NCI-H2081 (cell line): ENCODE results near the gene C1orf210.

Source experiments
- DNase-seq, 2 experiments: peaks; one replicate each; lab custom pipeline; 2025; lab: John Stamatoyannopoulos, UW

C1orf210 gene

GRCh38 chr1:43293896-43294760, 8.7 kb upstream of the C1orf210 start:
- no peak for DNase-seq

DNA sequence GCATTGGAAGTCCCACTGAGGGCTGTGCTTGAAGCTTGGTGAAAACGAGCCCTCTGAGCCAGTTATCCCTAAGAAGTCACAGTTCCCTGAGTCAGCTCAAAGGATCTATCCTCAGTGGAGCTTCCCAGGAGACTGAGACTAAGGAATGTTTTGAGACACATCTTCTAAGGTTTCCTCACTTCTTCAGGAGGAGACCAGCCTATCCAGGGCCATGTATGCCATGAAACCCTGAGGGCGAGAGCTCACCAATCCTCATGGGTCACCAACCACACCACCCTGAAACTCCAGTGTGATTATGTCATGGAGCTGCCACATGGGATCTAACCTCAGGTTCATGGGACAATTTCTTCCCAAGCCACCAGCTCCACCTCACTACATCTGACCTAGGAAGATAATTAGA, 7.8 kb upstream of the C1orf210 start:
- no peak for DNase-seq

DNA sequence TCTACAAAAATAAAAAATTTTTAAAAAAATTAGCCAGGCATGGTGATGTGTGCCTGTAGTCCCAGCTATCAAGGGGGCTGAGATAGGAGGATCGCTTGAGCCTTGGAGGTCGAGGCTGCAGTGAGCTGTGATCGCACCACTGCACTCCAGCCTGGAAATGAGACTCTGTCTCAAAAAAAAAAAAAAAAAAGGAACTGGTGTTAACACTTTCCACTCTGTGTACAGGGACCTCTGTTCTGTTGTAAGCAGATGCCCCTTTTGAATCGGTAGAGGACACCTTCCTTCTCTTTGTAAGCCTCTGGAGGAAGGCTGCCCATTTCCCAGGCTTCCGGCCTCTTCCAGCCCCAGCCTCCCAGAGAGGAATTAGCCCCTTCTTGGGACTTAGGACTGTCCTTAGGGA, 7.3 kb upstream of the C1orf210 start:
- no peak for DNase-seq

- DNase-seq, result no peak
Observed at GRCh38 chr1:43292216-43292615, 6.8 kb upstream of the C1orf210 start.

- DNase-seq, result no peak
Observed at GRCh38 chr1:43288785-43289706, 3.7 kb upstream of the C1orf210 start.

DNA sequence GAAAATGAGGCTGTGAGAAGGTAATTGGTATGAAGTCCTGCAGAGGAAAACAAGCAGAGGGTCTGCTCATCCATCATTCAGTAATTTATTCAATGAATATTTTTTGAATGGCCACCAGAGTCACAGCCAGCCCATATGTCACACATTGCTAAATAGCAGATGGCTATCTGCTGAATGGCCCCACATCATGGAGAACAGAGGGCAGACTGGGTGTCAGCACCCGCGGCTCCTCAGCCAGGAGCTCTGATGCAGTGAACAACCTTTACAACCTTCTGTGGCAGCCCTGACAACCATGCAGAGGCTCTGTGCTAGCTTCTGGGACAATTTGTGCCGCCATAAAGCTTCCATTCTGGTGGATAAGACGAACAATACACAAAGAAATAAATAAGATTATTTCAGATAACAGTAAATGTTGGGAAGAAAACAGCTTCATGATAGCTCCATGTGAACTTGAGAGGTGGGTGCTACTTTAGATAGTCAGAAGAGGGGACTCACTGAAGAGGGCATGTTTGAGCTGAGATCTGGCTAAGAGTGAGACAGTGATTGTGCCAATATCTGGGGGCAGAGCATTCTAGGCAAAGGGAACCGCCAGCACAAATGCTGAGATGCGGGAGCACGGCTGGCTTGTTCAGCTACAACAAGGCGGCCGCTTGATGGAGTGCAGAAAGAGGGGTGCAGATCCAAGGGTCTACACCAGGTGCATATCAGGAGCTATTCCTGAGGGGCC, 2.8 kb upstream of the C1orf210 start:
- no peak for DNase-seq

GRCh38 chr1:43286533-43286932, 1.2 kb upstream of the C1orf210 start:
- no peak for DNase-seq

- no peak for DNase-seq
Observed at GRCh38 chr1:43286115-43286514, 734 bp upstream of the C1orf210 start.

- no peak for DNase-seq
Observed at GRCh38 chr1:43284546-43285110, 753 bp downstream of the C1orf210 start.

- DNase-seq, result no peak
Observed at GRCh38 chr1:43284065-43284464, 1.3 kb downstream of the C1orf210 start.

DNA sequence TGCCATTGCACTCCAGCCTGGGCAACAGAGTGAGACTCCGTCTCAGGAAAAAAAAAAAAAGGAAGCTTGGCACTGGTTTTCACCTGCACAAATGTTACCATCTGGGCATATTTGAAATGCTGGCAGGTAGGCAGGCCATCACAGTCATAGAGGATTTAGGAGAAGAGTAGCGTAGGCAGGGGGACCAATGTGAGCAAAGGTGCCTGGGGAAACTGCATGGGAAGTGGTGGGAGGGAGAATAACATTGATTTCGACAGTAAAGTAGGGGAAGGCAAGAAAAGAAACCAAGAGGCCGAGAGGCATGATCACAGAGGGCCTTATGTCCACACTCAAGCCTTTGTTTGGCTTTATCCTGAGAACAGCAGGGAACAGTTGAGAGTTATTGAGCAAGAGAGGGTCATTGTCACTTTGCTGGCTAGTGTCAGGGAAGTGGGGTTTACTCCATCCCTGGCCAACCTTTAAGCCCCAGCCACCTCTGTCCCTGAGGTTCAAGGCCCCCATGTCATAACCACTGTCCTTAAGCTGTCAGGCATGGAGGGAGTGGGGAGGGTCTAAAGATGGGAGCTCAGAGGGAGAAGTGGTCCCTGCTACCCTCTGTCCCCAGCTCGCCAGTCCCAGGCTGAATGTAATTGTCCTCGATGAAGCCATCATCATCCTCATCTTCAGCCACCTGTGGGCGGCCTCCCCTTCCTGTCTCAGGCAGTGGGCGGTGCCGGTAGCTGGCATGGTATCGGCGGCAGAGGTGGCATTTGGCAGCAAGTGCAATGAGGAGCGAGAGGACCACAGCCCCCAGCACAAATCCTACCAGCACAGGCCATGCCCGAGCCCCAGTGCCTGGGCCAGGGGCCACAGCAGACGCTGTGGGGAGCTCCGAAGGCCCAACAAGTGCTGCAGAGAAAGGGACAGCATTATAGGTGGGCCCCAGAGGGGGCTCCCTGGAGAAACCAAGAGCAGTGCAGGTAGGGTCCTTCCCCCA, 2.9 kb downstream of the C1orf210 start:
- no peak for DNase-seq

DNA sequence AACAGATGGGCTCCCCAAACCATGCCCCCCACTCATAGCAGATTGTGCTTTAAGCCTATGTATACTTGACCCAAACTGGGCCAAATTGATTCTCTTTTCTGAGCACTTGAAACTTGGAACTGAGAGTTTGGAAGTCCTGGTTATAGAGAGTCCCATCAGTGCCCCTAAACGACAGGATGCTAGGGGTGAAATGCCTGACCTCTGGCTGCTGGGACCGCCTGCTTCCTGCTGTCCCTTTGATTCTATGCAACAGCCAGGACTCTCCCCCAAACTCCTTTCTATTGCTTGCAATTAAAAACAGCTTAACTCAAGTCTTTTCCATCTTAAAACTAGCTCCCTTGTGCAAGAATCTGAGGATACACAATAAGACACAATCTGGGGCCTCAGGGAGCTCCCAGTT, 4.7 kb downstream of the C1orf210 start:
- no peak for DNase-seq

DNA sequence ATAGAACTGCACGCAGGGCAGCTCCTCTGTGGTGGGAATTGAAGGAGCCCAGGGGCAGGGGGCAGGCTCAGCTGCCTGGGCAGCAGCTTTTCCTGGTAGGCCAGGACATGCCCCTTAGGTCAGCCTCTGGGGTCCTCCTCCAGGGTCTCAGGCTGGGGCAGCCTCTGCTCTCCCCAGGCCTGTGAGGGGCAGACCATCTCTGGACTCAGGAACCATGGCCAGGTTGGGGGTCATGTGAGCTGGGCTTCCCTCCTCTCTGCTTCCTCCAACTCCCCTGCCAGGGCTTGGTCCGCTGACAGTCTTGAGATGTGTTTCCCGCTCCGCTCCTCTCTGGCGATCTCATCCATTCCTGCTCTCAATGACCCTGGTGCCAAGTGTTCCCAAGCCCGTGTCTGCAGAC, 5.7 kb downstream of the C1orf210 start:
- no peak for DNase-seq

DNA sequence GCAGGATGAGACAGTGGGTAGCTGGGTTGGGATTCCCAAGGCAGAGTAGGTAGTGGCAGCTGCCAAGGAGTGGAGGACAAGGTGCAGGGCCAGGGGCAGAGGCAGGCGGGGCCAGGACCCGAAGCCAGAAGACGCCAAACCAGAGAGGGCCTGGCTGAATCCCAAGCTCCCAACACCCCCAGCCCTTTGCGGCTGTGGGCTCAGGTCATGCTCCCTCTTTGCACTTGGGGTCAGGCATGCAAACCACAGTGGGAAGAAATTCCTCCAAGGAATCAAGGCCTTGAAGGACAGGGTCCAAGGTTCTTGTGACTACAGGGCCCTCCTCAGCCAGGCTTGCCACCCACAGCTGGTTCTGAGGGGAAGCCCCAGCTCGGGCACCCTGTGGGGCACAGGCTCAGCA, 6.2 kb downstream of the C1orf210 start:
- no peak for DNase-seq

GRCh38 chr1:43277116-43277876, 8.1 kb downstream of the C1orf210 start:
- no peak for DNase-seq

DNA sequence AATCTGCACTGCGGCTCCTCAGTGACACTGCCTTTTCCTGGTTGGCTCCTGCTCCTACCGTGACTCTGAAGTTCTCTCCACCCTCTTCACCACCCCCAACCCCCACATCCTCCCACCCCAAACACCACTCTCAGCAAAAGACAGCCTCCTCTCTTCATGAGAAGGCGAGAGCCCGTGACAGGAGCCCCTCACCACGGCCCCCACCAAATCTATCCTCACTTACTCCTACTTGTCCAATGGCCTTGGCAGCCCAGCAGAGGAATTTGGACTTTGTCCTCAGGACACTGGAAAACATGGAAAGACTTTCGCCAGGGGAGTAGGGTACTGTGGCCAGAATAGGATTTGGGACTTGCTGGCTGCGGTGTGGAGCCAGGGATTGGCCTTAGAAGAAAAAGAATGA, 8.7 kb downstream of the C1orf210 start:
- no peak for DNase-seq

GRCh38 chr1:43275826-43276620, 9.4 kb downstream of the C1orf210 start:
- no peak for DNase-seq

DNA sequence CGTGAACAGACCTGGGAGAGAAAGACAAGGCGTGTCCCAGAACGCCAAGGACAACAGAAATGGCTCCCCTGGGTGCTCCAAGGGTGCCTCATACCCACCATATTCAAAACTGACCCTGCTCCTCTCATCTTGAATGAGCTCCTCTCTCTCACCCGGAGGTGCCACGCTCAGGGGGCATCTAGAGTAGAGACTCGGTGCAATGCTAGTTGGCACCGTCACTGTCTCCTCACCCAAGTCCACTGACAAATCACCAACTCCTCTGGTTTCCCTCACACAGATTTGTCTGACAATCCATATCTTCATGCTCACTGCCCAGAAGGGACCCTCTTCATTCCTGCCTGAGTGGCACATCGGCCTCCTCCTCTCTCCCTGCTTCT, 10.6 kb downstream of the C1orf210 start:
- DNase-seq, result no peak

DNA sequence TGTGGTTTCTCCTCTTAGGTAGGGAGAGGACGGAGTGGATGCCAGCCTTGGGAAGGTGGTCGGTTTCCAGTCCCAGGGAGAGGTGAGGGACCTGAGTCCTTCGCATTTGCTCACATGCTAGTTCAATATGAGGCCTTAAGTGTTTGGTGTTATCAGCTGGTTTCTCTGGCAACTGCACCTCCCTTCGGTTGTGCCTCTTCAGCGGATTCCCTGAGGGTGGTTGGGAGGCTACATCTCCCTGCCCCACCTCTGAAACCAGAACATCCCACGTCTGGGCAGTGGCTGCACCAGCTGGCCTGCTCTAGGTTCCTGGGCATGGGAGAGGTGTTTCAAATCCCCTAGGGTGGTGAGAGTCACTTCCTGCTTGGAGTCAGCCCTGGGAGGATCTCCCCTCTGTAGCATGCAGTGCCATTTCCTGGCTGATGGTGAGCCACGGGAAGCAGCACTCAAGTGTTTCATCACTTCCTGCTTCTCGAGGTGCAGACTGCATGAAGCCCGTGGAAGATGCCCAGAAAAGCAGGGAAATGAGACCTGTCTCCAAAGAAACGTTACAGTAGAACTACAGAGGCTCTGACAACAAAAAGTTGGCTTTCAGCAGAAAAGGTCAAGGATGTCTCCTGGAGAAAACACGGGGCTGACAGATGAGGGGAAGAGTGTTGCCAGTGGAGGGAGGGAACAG, 11.1 kb downstream of the C1orf210 start:
- peak; percentile 11 to 23 for DNase-seq
